SK-N-MC (cell line): ENCODE data around the gene DMBX1.

ENCODE experiments used
- EZH2 ChIP-seq: fragments of 200-600 bp; sonication (generic); IDR thresholded peaks from one replicate; pipeline ENCODE4 v1.6.1; 2017; ENCODE audit warnings: antibody characterized with exemption
- POLR2AphosphoS5 ChIP-seq: IDR thresholded peaks from 2 replicates; pipeline ENCODE4 v1.6.1; 2012; ENCODE audit warnings: mild to moderate bottlenecking, low read depth, low read length, borderline replicate concordance

DNA sequence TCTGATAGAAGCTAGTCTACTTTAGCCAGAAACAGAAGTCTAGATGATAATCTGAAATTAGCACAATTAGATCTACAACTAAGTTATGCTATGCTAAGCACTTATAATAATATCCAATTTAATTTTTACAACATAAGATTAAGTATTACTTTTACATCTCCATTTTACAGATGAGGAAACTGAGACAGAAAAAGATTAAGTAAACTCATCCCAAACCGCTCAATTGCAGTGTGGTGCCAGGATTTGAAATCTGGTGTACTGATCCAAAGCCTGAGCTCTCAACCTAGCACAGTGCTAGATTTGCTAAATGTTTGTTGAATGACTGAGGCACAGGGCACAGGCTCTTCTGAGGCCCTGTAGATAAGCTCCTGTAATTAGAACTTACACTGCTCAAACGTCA is 48.0 kb downstream of the DMBX1 start:
- TF ChIP-seq EZH2 (no peak), POLR2AphosphoS5 (no peak)
